BLaER1 treated with 17β-estradiol and CSF1 and Interleukin-3, amounts not matched to agents 10 nM and 100 nM (cell line): ENCODE measurements around the gene FAM210B.
A peak's percentile ranks its signal among the peaks of the same experiment; 100 is the strongest.

Source experiments
- H3K27ac ChIP-seq, 11 experiments: shearing (Covaris generic); formaldehyde crosslinking; 2 replicates each; pipeline ENCODE4 v1.8.1; 2022
- H3K27me3 ChIP-seq, 11 experiments: shearing (Covaris generic); formaldehyde crosslinking; 2 replicates each; pipeline ENCODE4 v1.8.1; 2022
- H3K36me3 ChIP-seq, 11 experiments: shearing (Covaris generic); formaldehyde crosslinking; 2 replicates each; pipeline ENCODE4 v1.8.1; 2022
- H3K4me1 ChIP-seq, 10 experiments: shearing (Covaris generic); formaldehyde crosslinking; 2 replicates each; pipeline ENCODE4 v1.8.1; 2022
- H3K4me2 ChIP-seq, 11 experiments: shearing (Covaris generic); formaldehyde crosslinking; 2 replicates each; pipeline ENCODE4 v1.8.1; 2022
- H3K4me3 ChIP-seq, 10 experiments: shearing (Covaris generic); formaldehyde crosslinking; 2 replicates each; pipeline ENCODE4 v1.8.1; 2022
- H3K9ac ChIP-seq, 11 experiments: shearing (Covaris generic); formaldehyde crosslinking; 2 replicates each; pipeline ENCODE4 v1.8.1; 2022
- H3K9me3 ChIP-seq, 11 experiments: shearing (Covaris generic); formaldehyde crosslinking; replicated peaks in 1 of 11; 2 replicates each; pipeline ENCODE4 v1.8.1; 2022
- H4K20me1 ChIP-seq, 11 experiments: shearing (Covaris generic); formaldehyde crosslinking; 2 replicates each; pipeline ENCODE4 v1.8.1; 2022
- Cebpa-rat ChIP-seq, 11 experiments: shearing (Covaris generic); IDR thresholded peaks; 2 replicates each; pipeline ENCODE4 v1.8.1; 2022

Gene FAM210B

GRCh38 chr20:56417402-56417801, 58.6 kb downstream of the FAM210B start:
- TF ChIP-seq Cebpa-rat (IDR thresholded peaks at IDR 0.05): no peak
- no peaks in the 10 kb centered on the region for H3K9me3 ChIP-seq
- peaks cover 0 to 6% (median 0%) of the 10 kb centered on the region in 11 experiments; a peak in 1 of 22 replicates for H3K27me3 ChIP-seq
- H3K4me2 ChIP-seq: peak overlapping the region in 6 of 11 experiments; percentile 78 to 84 (median 79); a peak in 9 of 22 replicates
- no peaks in the 10 kb centered on the region for H4K20me1 ChIP-seq
- H3K36me3 ChIP-seq: peaks cover 0 to 9% (median 0%) of the 10 kb centered on the region in 11 experiments; a peak in 2 of 22 replicates
- peak overlapping the region in 2 of 11 experiments; percentile 54 to 84; a peak in 2 of 22 replicates for H3K27ac ChIP-seq
- no peak overlapping the region for H3K9ac ChIP-seq
- peaks cover 0 to 89% (median 50%) of the 10 kb centered on the region in 10 experiments; a peak in 17 of 20 replicates for H3K4me1 ChIP-seq
- no peak overlapping the region for H3K4me3 ChIP-seq

GRCh38 chr20:56417911-56418310, 59.1 kb downstream of the FAM210B start:
- H3K4me3 ChIP-seq: no peak overlapping the region
- no peaks in the 10 kb centered on the region for H4K20me1 ChIP-seq
- peak overlapping the region in 7 of 11 experiments; percentile 62 to 84 (median 79); a peak in 13 of 22 replicates for H3K4me2 ChIP-seq
- H3K9me3 ChIP-seq: no peaks in the 10 kb centered on the region
- peaks cover 0 to 5% (median 0%) of the 10 kb centered on the region in 11 experiments; a peak in 2 of 22 replicates for H3K36me3 ChIP-seq
- peak overlapping the region in 10 of 11 experiments; percentile 50 to 84 (median 69); a peak in 16 of 22 replicates for H3K27ac ChIP-seq
- no peak overlapping the region; a peak in 1 of 22 replicates for H3K9ac ChIP-seq
- peaks cover 0 to 89% (median 50%) of the 10 kb centered on the region in 10 experiments; a peak in 17 of 20 replicates for H3K4me1 ChIP-seq
- no peak for TF ChIP-seq Cebpa-rat (IDR thresholded peaks at IDR 0.05)
- H3K27me3 ChIP-seq: peaks cover 0 to 6% (median 0%) of the 10 kb centered on the region in 11 experiments; a peak in 1 of 22 replicates
